Measurements from ENCODE around the gene PLD1.

The PLD1 gene

DNA sequence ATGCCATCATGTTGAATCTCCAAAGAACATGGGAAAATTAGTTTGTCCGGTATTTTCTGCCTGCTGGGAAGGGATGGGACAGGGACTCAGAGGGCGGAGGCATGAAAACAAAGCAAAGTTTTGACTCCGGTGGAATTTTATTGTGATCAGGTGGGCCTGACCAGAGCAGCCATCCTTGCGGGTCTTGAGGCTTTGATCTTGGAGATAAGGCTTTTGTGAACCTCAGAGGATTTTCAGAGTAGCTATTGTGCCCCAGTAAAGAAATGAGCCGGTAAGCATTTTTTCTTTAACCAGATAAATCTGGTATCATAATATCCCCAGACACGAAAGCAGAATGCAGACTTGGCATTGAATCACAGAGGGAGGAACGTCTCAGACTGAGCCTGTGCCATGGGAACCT, 250.7 kb downstream of the PLD1 start:
- DNase-seq (ENCODE audit: low spot score) = no peak

DNA sequence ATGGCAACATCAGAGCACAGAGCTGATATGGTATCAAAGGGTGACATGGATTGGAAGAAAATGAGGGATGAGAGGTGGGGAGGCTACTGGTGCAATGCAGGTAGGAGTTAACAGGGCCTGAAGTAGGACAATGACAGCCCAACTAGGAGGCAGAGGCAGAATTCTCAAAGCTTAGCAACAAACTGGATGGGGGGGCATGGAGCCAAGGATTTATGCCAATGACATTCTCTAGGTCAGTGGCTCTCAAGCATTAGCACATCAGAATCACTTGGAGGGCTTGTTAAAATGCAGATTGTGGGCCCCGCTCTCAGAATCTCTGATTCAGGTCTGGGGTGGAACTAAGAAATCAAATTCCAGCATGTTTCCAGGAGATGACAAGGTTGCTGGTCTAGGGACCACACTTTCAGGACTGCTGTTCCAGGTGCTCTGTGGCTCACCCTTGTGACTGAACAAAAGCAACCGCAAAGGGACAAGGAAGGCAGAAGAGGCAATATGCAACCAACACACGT, 252.0 kb downstream of the PLD1 start:
- DNase-seq (ENCODE audit: low spot score) = no peak

DNA sequence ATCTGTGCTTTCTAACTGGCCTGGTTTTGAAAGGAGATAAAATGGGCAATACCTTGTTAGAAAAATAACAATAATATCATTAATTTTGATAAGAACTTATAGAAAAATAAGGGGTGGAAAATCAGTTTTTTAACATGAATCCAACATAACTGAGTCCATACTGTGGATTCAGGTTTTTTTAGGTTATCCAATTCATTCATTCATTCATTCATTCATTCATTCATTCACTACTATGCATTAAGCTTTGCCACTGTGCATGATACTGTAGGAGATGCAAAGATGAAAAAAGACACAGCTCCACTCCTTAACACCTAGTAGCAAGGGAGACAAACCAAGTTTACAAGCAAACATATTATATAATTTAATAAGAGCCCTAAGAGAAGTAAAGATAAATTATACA, 253.1 kb downstream of the PLD1 start:
- DNase-seq (ENCODE audit: low spot score) = no peak

DNA sequence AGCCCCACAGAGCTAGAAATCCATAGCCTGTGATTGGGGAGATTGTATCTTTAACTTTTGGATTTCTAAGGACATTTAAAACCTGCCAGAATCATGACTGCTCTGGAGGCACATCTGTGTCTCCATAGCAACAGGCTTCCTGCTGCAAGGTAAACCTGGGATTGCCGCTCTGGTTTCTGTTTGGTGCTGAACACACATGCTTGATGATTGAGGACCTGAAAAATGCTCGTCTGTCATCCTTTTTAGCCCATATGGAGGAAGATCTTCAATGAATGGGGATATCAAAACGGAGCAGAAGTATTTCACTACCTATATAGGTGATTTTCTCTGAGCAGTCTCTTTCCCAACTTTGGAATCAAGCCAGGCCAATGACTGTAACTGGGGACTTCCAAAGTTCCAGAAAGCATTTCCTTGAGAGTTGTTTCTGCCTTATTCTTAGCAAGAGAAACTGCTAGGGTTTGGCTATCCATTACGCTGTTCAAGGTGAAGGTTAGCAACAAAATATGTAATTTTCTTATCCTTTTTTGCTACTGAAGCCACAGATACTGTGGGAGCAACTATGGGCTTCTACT, 253.6 kb downstream of the PLD1 start:
- DNase-seq (ENCODE audit: low spot score) = no peak

DNA sequence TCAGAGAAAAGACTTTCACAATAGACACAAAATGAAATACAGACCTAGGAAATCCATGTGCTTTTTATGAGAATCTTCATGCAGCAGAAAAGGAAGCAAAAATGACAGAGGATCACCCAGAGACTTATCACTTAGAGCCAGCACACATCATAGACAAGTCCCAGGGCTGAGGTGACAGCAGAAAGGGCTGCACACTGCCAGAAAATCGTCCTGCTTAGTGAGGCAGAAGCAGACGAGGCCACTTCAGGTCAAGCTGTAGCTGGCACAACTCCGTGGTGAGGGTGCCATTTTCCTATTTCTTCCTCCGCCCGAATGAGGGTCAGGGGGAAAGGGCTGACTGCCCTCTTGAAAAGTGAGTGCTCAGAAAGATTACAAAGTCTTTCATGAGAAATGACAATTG, 254.1 kb downstream of the PLD1 start:
- no peak for DNase-seq (ENCODE audit: low spot score)

DNA sequence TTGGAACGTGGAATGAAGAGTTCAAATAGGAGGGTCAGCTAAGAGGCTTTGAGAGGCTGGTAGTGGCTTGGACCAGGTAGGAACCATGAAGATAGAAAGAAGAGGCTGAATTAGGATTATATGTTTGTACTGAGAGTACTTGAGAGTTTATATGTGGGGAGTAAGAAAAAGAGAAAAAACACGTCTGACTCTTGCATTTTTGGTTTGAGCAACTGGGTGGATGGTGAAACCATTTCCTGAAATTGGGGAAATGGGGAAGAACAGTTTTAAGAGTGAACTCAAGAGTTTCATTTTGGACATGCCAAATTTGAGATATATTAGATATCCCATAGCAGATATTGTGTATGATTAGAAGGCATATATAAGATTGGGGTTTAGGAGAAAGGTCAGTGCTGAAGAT, 257.2 kb downstream of the PLD1 start:
- DNase-seq (ENCODE audit: low spot score) = no peak

DNA sequence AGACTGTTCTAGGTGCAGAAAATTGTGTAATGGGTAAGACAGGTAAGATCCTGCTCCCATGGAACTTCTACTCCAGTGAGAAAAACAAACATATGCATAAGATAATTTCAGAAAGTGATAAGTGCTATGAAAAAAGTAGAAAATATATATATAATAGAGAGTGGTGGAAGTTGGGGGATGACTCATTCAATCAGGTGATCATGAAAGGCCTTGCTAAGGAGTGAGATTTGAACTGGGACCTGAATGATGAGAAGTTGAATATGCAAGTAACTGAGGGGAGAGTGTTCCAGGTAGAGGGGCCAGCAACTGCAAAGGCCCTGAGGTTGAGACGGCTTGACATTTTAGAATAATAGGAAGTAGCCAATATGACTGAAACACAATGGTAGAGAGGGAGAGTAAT, 257.8 kb downstream of the PLD1 start:
- no peak for DNase-seq (ENCODE audit: low spot score)

DNA sequence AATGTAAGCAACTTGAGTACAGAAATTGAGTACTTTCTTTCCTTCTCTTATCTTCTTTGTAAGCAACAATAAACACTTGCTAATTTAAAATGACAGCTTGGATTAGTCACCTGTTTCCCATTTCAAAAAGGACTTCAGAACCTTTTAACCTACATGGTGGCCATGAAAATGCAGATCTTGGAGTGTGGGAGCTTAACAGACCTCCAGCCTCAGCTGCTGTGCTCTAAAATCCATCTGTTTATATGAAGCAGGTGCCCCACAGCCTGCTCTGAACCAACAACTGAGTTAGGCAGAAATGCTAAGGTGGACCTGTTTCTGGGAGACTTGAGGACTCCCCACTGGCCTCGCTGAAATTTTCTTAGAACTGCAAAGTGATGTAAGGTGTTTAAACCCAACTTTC, 259.0 kb downstream of the PLD1 start:
- no peak for DNase-seq (ENCODE audit: low spot score)
